SW 1271 (cell line): ENCODE results near the gene ZMYM2.

Experiments used
- DNase-seq, 2 experiments: peaks; one replicate each; lab custom pipeline; 2025; lab: John Stamatoyannopoulos, UW

The ZMYM2 gene

GRCh38 chr13:20134732-20135131, 176.2 kb downstream of the ZMYM2 start:
- no peak for DNase-seq

DNA sequence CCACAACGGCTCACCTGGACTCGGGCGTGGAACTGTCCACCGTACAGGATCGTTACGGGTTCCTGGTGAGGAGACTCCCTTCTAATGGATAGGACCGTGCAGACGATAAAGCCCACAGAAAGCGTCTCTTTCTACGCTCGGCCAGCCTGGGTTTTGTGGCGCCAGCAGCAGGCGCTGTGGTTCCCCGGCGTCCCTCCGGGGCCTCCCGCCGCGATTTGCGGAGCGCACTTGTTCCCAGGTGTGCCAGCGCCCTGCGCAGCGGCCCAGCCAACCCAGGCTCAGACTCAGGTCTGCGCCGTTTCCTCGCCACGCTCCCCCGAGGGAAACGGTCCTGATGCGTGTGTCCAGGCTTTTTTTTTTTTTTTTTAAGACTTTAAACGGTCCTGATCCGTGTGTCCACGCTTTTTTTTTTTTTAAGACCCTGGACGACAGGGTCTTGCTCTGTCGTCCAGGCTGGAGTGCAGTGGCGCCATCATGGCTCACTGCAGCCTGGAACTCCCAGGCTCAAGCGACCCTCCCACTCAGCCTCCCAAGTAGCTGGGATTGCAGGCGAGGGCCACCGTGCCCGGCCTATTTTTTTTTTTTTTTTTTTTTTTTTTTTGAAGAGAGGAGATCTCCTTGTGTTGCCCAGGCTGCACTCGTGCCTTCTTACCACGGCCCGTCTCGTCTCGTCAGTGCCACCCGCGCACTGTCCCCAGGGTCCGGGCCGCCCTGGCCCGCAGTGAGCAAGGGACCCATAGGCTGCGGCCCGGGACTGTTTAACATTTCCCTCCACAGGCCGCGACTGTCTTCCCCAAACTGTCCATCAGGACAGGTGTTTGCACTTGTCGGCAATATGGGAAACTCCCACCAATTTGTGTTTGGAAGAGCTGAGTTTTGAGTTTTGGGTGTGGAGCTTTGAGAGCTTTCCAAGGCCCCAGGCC, 178.5 kb downstream of the ZMYM2 start:
- no peak for DNase-seq

GRCh38 chr13:20137875-20138274, 179.3 kb downstream of the ZMYM2 start:
- no peak for DNase-seq

GRCh38 chr13:20140487-20140886, 182.0 kb downstream of the ZMYM2 start:
- DNase-seq, result no peak
